ENCODE results near the gene GALNT18. TPM values are rescaled to one million over a fixed set of nuclear protein-coding genes. Genes with fewer than 3 reads are reported as not detected.

GALNT18 gene
- total RNA-seq, 2 experiments from 2014 or later, result 2.4 to 2.7 TPM

DNA sequence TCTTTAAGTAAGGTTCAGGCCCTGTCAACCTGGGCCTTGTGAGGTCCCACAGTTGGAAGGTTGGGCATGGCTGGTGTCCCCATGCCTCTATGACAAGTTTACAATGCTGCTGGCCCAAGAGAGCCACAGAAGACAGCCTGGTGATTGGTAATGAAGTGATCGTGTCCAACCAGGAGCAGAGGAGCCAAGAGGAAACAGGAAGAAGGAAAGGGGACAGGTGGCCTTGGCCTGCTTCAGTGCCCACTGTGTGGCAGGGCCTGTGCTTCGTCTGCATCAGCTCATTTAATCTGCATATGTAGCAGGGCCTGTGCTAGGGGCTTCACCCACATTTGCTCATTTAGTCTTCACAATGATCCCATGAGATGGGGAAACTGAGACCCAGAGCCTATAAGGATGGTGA is 226.7 kb downstream of the GALNT18 start:
- ChIA-PET CTCF (no interaction called here), POLR2A (no interaction called here)
- no peak overlapping the region for H3K4me3 Mint-ChIP-seq
- H3K36me3 Mint-ChIP-seq, result no peaks in the 10 kb centered on the region
- H3K27me3 Mint-ChIP-seq, result no peaks in the 10 kb centered on the region
- DNase-seq, result no peak
- H3K9me3 Mint-ChIP-seq, result no peaks in the 10 kb centered on the region
- H3K27ac Mint-ChIP-seq, result no peak overlapping the region
- H3K4me1 Mint-ChIP-seq (ENCODE audit: low read depth), result no peaks in the 10 kb centered on the region
- intact Hi-C loops (cut with micrococcal nuclease), result no loop called here

DNA sequence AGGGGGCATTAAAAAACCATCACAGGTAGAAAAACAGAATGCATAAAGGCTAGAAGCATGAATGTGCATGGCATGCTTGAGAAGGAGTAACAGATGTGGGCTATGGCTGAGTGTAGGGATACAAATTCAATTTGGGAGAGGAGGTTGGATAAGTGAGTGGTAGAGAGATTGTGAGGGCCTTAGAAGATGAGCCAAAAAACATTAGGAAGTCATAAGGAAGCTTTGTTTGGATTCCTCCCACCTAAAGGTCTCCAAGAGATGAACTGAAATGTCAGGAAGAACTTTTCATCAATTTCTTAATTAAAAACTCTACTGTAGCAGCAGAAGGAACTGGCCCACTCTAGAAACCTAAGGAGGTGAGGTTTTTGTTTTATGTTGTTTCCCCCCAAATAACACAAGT is 227.6 kb downstream of the GALNT18 start:
- Mint-ChIP-seq H3K4me1 (ENCODE audit: low read depth) (no peaks in the 10 kb centered on the region), H3K9me3 (no peaks in the 10 kb centered on the region), H3K4me3 (no peak overlapping the region), H3K27ac (no peak overlapping the region), H3K27me3 (no peaks in the 10 kb centered on the region), H3K36me3 (no peaks in the 10 kb centered on the region)
- intact Hi-C loops (cut with micrococcal nuclease), result no loop called here
- ChIA-PET POLR2A (no interaction called here), CTCF (no interaction called here)
- no peak for DNase-seq

DNA sequence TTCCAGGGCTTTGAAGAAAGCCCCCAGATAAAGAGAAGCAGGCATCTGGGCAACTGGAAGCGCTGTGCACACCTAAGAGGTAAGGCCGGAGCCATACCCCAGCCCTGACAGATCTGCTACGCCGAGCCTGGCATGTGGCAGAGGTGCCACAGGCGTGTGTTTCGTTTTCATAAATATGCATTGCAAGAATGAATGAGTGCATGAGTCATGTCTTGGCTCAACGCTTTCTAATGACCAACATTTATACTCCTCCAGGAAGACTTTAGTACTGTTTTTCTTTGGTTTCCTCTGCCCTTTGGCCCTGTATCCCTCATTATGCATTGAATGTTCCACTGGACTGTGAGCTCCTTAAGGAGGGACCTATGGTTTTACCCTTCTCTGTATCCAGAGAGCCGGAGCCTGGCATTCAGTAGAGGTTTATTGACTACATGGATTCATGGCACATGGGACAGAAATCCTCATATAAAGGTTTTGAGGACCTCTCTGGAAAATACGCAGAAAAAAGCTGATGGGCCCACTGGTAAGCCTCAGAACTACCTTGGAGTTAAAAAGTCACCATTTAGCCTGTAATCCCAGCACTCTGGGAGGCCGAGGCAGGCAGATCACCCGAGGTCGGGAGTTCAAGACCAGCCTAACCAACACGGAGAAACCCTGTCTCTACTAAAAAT is 229.9 kb downstream of the GALNT18 start:
- POLR2A ChIA-PET, result no interaction called here
- CTCF ChIA-PET, result no interaction called here

DNA sequence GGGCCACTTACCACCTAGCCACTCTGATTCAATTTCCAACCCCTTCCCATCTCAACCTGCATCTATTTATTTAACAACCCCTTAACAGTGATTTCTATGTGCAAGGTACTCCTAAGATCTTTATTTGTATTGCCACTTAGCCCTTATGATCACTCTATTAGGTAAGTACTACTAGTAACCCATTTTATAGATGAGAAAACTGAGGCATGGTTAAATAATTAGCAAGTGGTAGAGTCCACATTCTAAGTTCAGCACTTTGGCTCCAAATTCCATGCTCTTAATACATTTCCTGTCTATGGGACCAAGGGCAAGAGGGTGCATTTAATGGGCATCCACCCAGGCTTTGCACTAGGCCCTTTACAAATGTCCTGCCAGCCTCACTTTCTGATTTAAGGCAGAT is 230.6 kb downstream of the GALNT18 start:
- no peaks in the 10 kb centered on the region for H3K36me3 Mint-ChIP-seq

More for the DNA sequence above, 229.9 kb downstream of the GALNT18 start:
- Mint-ChIP-seq H3K36me3 (no peaks in the 10 kb centered on the region), H3K4me3 (no peak overlapping the region), H3K27ac (no peak overlapping the region), H3K4me1 (ENCODE audit: low read depth) (no peaks in the 10 kb centered on the region), H3K9me3 (no peaks in the 10 kb centered on the region), H3K27me3 (no peaks in the 10 kb centered on the region)
- no peak for DNase-seq
- intact Hi-C loops (cut with micrococcal nuclease), result no loop called here

DNA sequence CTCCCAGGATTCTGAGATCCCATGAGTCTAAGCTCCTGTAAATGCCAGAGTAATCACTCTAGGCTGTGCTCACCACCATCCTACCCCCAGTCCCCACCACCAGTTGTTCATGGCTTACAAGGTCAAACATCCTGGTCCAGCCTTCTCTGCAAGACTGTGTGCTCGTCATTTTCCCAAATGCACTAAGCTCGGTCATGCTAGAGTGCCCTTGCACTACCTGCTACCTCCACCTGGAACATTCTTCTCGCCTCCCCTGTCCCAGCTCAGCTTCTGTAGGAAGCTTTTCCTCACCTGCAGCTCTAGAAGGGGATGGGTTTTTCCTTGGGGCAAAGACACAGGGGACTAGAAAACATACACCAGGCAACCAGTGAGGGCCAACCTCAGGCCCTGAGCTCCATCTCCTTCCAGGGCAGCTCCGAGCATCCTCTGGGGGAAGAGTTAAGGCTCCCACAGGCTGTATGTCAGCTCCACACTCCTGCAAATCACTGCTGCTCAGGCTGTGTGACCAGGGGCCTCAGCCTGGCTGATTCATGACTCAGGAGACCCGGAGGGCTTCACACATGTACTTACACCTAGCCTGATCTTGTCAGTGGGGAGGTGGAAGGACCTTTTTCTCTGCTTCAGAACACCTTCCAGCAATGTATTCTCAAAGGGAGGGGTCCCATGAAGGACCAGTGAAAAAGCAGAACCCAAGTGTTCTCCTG is 231.6 kb downstream of the GALNT18 start:
- no peaks in the 10 kb centered on the region for H3K9me3 Mint-ChIP-seq
- no peaks in the 10 kb centered on the region for H3K27me3 Mint-ChIP-seq
- no peak overlapping the region for H3K27ac Mint-ChIP-seq
- no peaks in the 10 kb centered on the region for H3K36me3 Mint-ChIP-seq
- no peaks in the 10 kb centered on the region for H3K4me1 Mint-ChIP-seq (ENCODE audit: low read depth)
- H3K4me3 Mint-ChIP-seq, result no peak overlapping the region
- intact Hi-C loops (cut with micrococcal nuclease), result no loop called here
- ChIA-PET POLR2A (no interaction called here), CTCF (no interaction called here)
- no peak for DNase-seq

More for the DNA sequence above, 230.6 kb downstream of the GALNT18 start:
- Mint-ChIP-seq H3K4me3 (no peak overlapping the region), H3K4me1 (ENCODE audit: low read depth) (no peaks in the 10 kb centered on the region), H3K9me3 (no peaks in the 10 kb centered on the region), H3K27me3 (no peaks in the 10 kb centered on the region), H3K27ac (no peak overlapping the region)
- no peak for DNase-seq
- intact Hi-C loops (cut with micrococcal nuclease), result no loop called here
- CTCF ChIA-PET, result no interaction called here
- POLR2A ChIA-PET, result no interaction called here

GRCh38 chr11:11389238-11389637 is 232.6 kb downstream of the GALNT18 start:
- Mint-ChIP-seq H3K4me3 (no peak overlapping the region), H3K36me3 (no peaks in the 10 kb centered on the region), H3K27me3 (no peaks in the 10 kb centered on the region), H3K27ac (no peak overlapping the region), H3K4me1 (ENCODE audit: low read depth) (no peaks in the 10 kb centered on the region), H3K9me3 (no peaks in the 10 kb centered on the region)
- intact Hi-C loops (cut with micrococcal nuclease), result no loop called here
- POLR2A ChIA-PET, result no interaction called here
- CTCF ChIA-PET, result no interaction called here
- DNase-seq, result no peak

DNA sequence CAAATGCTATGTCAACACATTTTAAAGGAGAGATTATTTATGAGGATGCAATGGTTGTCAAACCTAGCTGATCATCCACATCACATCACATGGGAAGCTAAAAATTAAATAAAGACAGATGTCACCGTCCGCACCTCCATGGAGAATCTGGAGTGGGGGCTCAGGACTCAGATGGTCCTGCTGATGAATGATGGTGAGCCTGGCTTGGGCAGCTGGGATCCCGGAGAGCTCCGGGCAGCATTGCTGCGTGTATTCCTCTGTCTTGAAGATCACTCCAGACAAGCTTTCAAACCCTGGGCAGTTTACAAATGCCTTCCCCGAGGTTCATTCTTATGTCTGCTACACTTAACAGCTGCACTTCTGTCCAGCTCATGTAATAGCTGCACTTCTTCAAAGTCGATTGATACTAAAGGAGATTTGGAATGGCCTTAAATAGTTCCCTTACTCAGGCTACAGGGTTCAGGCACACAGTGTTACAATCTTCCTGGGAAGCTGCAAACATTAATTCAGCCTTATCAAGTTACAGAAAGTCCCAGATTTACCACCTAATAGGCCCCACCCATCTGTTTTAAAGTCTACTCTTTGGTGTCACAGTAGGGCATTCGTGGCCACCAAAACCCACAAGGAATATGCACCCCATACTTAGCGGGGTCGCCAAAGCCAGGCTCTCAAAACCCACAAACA is 234.0 kb downstream of the GALNT18 start:
- intact Hi-C loops (cut with micrococcal nuclease), result no loop called here
- ChIA-PET POLR2A (no interaction called here), CTCF (no interaction called here)
- no peak overlapping the region for H3K27ac Mint-ChIP-seq
- no peaks in the 10 kb centered on the region for H3K4me1 Mint-ChIP-seq (ENCODE audit: low read depth)
- H3K4me3 Mint-ChIP-seq, result no peak overlapping the region
- no peaks in the 10 kb centered on the region for H3K36me3 Mint-ChIP-seq
- no peaks in the 10 kb centered on the region for H3K27me3 Mint-ChIP-seq
- DNase-seq, result no peak
- H3K9me3 Mint-ChIP-seq, result no peaks in the 10 kb centered on the region

DNA sequence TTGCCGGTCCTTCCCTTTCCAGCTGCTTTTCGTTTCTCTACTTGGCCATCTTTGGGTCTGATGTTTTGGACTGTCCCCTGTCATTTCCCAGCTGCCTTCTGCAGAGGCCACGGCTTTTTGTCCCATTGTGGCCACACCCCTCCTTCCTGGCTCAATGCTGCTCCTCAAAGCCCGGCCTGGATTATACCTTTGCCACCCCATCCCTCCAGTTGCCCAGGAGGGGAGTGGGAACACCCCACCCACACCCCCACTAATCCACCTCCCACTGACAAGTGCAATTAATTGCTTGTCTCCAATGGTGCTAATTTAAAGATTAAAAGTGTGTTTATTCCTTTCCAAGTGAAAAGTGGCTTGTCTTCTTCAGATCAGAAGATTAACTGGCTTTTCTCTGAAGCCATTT is 234.6 kb downstream of the GALNT18 start:
- H3K4me1 Mint-ChIP-seq (ENCODE audit: low read depth), result no peaks in the 10 kb centered on the region

GRCh38 chr11:11384829-11385228 is 237.0 kb downstream of the GALNT18 start:
- no peak overlapping the region for H3K4me3 Mint-ChIP-seq
- no peaks in the 10 kb centered on the region for H3K27me3 Mint-ChIP-seq
- no peak for DNase-seq
- H3K36me3 Mint-ChIP-seq, result no peaks in the 10 kb centered on the region
- H3K9me3 Mint-ChIP-seq, result no peaks in the 10 kb centered on the region
- POLR2A ChIA-PET, result no interaction called here
- CTCF ChIA-PET, result no interaction called here
- no peak overlapping the region for H3K27ac Mint-ChIP-seq
- intact Hi-C loops (cut with micrococcal nuclease), result no loop called here
- H3K4me1 Mint-ChIP-seq (ENCODE audit: low read depth), result no peaks in the 10 kb centered on the region

More for the DNA sequence above, 234.6 kb downstream of the GALNT18 start:
- no peak for DNase-seq
- no peaks in the 10 kb centered on the region for H3K9me3 Mint-ChIP-seq
- intact Hi-C loops (cut with micrococcal nuclease), result no loop called here
- no peak overlapping the region for H3K4me3 Mint-ChIP-seq
- H3K27me3 Mint-ChIP-seq, result no peaks in the 10 kb centered on the region
- ChIA-PET CTCF (no interaction called here), POLR2A (no interaction called here)
- no peaks in the 10 kb centered on the region for H3K36me3 Mint-ChIP-seq
- no peak overlapping the region for H3K27ac Mint-ChIP-seq

GRCh38 chr11:11383995-11384394 is 237.8 kb downstream of the GALNT18 start:
- Mint-ChIP-seq H3K9me3 (no peaks in the 10 kb centered on the region), H3K27me3 (no peaks in the 10 kb centered on the region), H3K4me1 (ENCODE audit: low read depth) (no peaks in the 10 kb centered on the region), H3K36me3 (no peaks in the 10 kb centered on the region), H3K4me3 (no peak overlapping the region), H3K27ac (no peak overlapping the region)
- ChIA-PET CTCF (no interaction called here), POLR2A (no interaction called here)
- no peak for DNase-seq
- intact Hi-C loops (cut with micrococcal nuclease), result no loop called here

- POLR2A ChIA-PET, result no interaction called here
- Mint-ChIP-seq H3K27ac (no peak overlapping the region), H3K4me3 (no peak overlapping the region), H3K9me3 (no peaks in the 10 kb centered on the region), H3K27me3 (no peaks in the 10 kb centered on the region), H3K36me3 (no peaks in the 10 kb centered on the region), H3K4me1 (ENCODE audit: low read depth) (no peaks in the 10 kb centered on the region)
- DNase-seq, result no peak
- intact Hi-C loops (cut with micrococcal nuclease), result no loop called here
- CTCF ChIA-PET, result no interaction called here
Observed at GRCh38 chr11:11382858-11383532, 238.8 kb downstream of the GALNT18 start.

DNA sequence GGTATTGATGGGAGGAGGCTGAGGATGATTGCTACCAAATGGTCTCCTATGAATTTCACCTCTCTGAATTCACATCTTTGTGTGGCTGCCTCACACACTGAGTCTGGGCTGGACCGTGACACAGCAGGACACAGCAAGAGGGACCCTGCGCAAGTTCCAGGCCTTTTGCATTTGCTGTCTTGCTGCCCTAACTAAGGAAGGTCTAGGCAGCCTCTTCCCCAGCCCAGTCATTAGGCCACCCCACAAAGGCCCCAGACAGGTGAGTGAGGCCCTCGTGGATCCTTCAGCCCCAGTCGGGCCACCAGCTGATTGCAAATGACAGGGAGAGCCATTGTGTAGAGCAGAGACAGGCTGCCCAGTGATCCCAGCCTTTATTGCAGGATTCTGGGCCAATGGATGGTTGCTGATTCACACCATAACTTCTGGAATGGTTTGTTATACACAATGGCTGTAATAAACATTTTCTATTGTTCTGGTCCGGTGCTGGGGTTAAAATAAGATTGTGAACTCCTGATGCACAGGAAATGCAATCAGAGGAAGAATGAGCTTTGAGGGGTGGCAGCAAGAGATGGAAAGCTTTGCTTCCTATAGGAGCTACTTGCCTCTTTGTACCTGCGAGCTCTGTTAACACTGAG is 240.2 kb downstream of the GALNT18 start:
- Mint-ChIP-seq H3K36me3 (no peaks in the 10 kb centered on the region), H3K4me1 (ENCODE audit: low read depth) (no peaks in the 10 kb centered on the region), H3K9me3 (no peaks in the 10 kb centered on the region), H3K27ac (no peak overlapping the region), H3K27me3 (no peaks in the 10 kb centered on the region), H3K4me3 (no peak overlapping the region)
- ChIA-PET CTCF (no interaction called here), POLR2A (no interaction called here)
- no peak for DNase-seq
- intact Hi-C loops (cut with micrococcal nuclease), result no loop called here
